IPS-11a (cell line): ENCODE results near the gene DNAAF3.

Experiments used
- H3K4me3 ChIP-seq: one replicate; pipeline ENCODE4 v1.5.1; 2013; ENCODE audit warnings: low read depth, low read length, control low read depth

The DNAAF3 gene

GRCh38 chr19:55155784-55156183, 10.6 kb downstream of the DNAAF3 start:
- peak overlapping the region; percentile 44 for H3K4me3 ChIP-seq

GRCh38 chr19:55153652-55154264, 12.7 kb downstream of the DNAAF3 start:
- H3K4me3 ChIP-seq: no peak overlapping the region

- H3K4me3 ChIP-seq: no peak overlapping the region
Measured at GRCh38 chr19:55152017-55152416, 14.4 kb downstream of the DNAAF3 start.

- no peak within 1 kb of the TSS for H3K4me3 ChIP-seq
Measured at GRCh38 chr19:55149078-55150003, 17.1 kb downstream of the DNAAF3 start, which contains the start of gene TNNT1. Gene TNNT1 (minus strand): TSS chr19:55149206. CDS start chr19:55147157, 2,049 bp downstream.

- no peak overlapping the region for H3K4me3 ChIP-seq
Measured at GRCh38 chr19:55147545-55148251, 18.7 kb downstream of the DNAAF3 start.

GRCh38 chr19:55146705-55147273, 19.6 kb downstream of the DNAAF3 start:
- peak overlapping the region; percentile 47 for H3K4me3 ChIP-seq

GRCh38 chr19:55146078-55146704, 20.2 kb downstream of the DNAAF3 start:
- H3K4me3 ChIP-seq: peak overlapping the region; percentile 47

GRCh38 chr19:55145232-55145631, 21.2 kb downstream of the DNAAF3 start:
- H3K4me3 ChIP-seq: no peak overlapping the region

- no peak overlapping the region for H3K4me3 ChIP-seq
Measured at GRCh38 chr19:55141696-55142095, 24.7 kb downstream of the DNAAF3 start.

GRCh38 chr19:55137915-55138314, 28.5 kb downstream of the DNAAF3 start:
- no peak overlapping the region for H3K4me3 ChIP-seq

- no peak overlapping the region for H3K4me3 ChIP-seq
Measured at GRCh38 chr19:55136399-55137102, 29.9 kb downstream of the DNAAF3 start.

GRCh38 chr19:55134736-55135135, 31.7 kb downstream of the DNAAF3 start:
- H3K4me3 ChIP-seq: no peak overlapping the region

- H3K4me3 ChIP-seq: no peak overlapping the region
Measured at GRCh38 chr19:55133639-55134444, 32.6 kb downstream of the DNAAF3 start.

- no peak overlapping the region for H3K4me3 ChIP-seq
Measured at GRCh38 chr19:55132453-55133129, 33.8 kb downstream of the DNAAF3 start.

GRCh38 chr19:55131421-55131820, 35.0 kb downstream of the DNAAF3 start:
- H3K4me3 ChIP-seq: no peak overlapping the region

- H3K4me3 ChIP-seq: peak overlapping the region; percentile 72
Measured at GRCh38 chr19:55119053-55119452, 47.4 kb downstream of the DNAAF3 start.

- H3K4me3 ChIP-seq: peak overlapping the region; percentile 72
Measured at GRCh38 chr19:55118401-55118991, 47.9 kb downstream of the DNAAF3 start.

- peak overlapping the region; percentile 72 for H3K4me3 ChIP-seq
Measured at GRCh38 chr19:55117663-55118391, 48.6 kb downstream of the DNAAF3 start.
